Measurements from ENCODE around the gene SLC30A5. TPM values are rescaled to one million over a fixed set of nuclear protein-coding genes. Genes with fewer than 3 reads are reported as not detected.

Gene SLC30A5
- total RNA-seq, result 10 to 100 TPM; 34.6 to 36.9 TPM

DNA sequence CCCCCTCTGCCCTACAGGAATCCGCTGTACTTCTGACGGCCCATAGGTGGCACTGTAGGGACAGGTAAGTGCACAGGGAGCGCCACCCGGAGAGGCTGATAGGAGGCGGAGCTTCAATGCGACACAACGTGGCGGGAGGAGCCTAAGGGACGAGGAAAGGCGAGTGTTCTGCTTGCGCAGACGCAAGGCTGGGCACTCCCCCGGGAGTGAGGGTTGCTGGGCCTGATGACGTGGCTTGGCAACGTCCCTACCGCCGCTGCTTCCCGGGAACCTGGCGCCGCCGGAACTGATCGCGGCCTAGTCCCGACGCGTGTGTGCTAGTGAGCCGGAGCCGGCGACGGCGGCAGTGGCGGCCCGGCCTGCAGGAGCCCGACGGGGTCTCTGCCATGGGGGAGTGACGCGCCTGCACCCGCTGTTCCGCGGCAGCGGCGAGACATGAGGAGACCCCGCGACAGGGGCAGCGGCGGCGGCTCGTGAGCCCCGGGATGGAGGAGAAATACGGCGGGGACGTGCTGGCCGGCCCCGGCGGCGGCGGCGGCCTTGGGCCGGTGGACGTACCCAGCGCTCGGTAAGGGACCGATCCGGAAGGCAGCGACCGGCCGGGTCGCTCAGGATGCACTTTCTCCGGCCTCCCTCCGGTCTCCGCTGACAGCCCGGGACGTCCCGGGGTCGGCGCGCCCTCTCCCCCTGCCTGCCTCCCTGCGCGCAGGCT is at the start of gene SLC30A5:
Gene SLC30A5 (plus strand): TSS at position 244 of the 712 bp plus-strand sequence. CDS start 242 bp downstream, at position 486.

DNA sequence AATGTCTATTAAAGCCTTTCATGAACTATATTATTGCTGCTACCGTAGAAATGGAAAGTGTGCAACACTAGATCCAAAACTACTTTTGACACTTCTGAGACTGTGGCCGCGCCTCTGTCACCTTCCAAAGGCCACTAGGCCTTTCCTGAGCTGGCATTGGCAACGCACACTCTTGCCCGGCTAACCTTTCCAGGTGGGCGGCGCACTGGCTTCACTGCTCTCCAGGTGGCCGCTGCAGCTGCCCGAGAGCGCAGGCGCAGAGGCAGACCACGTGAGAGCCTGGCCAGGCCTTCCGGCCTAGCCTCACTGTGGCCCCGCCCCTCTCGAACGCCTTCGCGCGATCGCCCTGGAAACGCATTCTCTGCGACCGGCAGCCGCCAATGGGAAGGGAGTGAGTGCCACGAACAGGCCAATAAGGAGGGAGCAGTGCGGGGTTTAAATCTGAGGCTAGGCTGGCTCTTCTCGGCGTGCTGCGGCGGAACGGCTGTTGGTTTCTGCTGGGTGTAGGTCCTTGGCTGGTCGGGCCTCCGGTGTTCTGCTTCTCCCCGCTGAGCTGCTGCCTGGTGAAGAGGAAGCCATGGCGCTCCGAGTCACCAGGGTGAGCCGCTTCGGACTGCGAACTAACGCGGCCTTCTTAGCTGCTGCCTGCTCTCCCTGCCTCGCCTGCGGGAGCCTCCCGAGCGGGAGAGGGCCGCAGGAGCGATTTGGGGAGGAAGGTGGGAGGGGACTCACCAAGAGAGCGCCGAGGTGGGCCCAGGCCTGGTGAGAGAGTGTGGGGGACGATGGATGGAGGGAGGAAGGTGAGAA is 73.1 kb downstream of the SLC30A5 start, which contains the start of gene CCNB1:
Gene CCNB1 (plus strand): TSS at position 465 of the 807 bp plus-strand sequence. CDS start 113 bp downstream, at position 578.

Other genes with a start within 250 kb of the SLC30A5 start
- 100 to 1,000 TPM; 122 to 123 TPM for gene CCNB1, start 73.1 kb downstream of the SLC30A5 start, total RNA-seq
- gene CENPH, start 95.6 kb downstream of the SLC30A5 start, total RNA-seq, result 10 to 100 TPM; 30.8 to 31.5 TPM
- gene CDK7, start 140.9 kb downstream of the SLC30A5 start, total RNA-seq, result 10 to 100 TPM; 18.8 to 19.7 TPM
- 10 to 100 TPM in 1 of 2 experiments, 1 to 10 TPM in 1; 9.6 to 11.0 TPM for gene CCDC125, start 238.8 kb downstream of the SLC30A5 start, total RNA-seq